ENCODE results near the gene ZNF219. TPM values are rescaled to one million over a fixed set of nuclear protein-coding genes. Genes with fewer than 3 reads are reported as not detected.

The ZNF219 gene
- total and polyA plus RNA-seq, 10 of the 15 experiments (the other 5 are each of a cell fraction or from before 2014, with no cell fraction given): 0.16 to 6.4 (median 1.9) TPM

DNA sequence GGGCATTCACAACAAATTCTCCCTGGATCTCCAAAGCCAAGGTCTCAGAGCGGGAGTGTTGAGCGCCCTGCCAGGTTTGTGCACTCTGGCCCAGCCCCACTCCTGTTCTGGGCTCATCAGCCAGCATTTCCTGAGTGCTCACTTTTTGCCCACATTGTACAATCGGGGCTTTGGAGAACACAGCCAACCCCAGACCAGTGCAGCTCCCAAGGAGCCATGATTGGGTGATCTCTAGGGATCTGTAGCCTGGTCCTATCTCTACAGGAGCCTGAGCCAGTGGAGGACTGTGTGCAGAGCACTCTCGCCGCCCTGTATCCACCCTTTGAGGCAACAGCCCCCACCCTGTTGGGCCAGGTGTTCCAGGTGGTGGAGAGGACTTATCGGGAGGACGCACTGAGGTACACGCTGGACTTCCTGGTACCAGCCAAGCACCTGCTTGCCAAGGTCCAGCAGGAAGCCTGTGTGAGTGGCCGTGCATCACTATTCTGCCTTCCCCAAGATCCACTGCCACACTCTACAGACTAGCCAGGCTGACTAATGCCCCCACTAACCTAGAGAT lies 25.6 kb downstream of the ZNF219 start (continued):
- no peak for TF ChIP-seq RB1 (IDR thresholded peaks at IDR 0.05; ENCODE audit: borderline replicate concordance)

- WGBS (ENCODE audit: insufficient coverage, insufficient replicate concordance, low lambda C conversion rate, missing lambda C conversion rate): 0% methylated on average over 4 of the region's 4 CpGs
- Histone ChIP-seq H3K4me1 (ENCODE audit: control insufficient read depth, insufficient read depth, low read length) (peaks cover 29% of the 10 kb centered on the region), H3K4me3 (peak overlapping the region; percentile 67; the same call in 1 of the 2 replicates), H2AFZ (ENCODE audit: control insufficient read depth, low read depth, low read length) (no peak overlapping the region), H3K36me3 (ENCODE audit: control insufficient read depth in 2 of 2, insufficient read depth in 2 of 2, low read length in 1 of 2) (no peaks in the 10 kb centered on the region), H3K9me3 (replicated peaks; ENCODE audit: control insufficient read depth, insufficient read depth, low read length) (no peaks in the 10 kb centered on the region), H3K79me2 (ENCODE audit: control insufficient read depth, insufficient read depth, low read length) (no peaks in the 10 kb centered on the region), H4K20me1 (ENCODE audit: control insufficient read depth, insufficient read depth) (no peaks in the 10 kb centered on the region), H3K4me2 (ENCODE audit: control insufficient read depth, insufficient read depth) (peak overlapping the region; percentile 67), H3K27me3 (replicated peaks in 1 of 2; ENCODE audit: control insufficient read depth in 2 of 2, insufficient read depth in 2 of 2, low read length in 1 of 2) (peaks cover 9 to 20% of the 10 kb centered on the region in 2 experiments), H3K9ac (ENCODE audit: control insufficient read depth, insufficient read depth, low read length) (no peak overlapping the region), H3K27ac (ENCODE audit: control insufficient read depth, insufficient read depth) (no peak overlapping the region)
- POLR2A ChIA-PET: interaction anchor here (0.6 to 2.6 kb wide), 3 partner anchors 33 to 1720 kb away, joined by 4 to 21 read pairs (median 6); no protein-coding TSS in a partner anchor
- RAD21 ChIA-PET (ENCODE audit: unreplicated experiment): interaction anchor here (0.6 to 3.0 kb wide), 12 partner anchors 17 to 1203 kb away, joined by 3 to 42 read pairs (median 7); no protein-coding TSS in a partner anchor
- FAIRE-seq (peak; percentile 61), DNase-seq (ENCODE audit: low read depth, low spot score) (no peak), ATAC-seq (no peak)
- intact Hi-C loops (cut with micrococcal nuclease; ENCODE audit: unreplicated experiment) (no loop called here), in situ Hi-C loops (cut with MboI) (no loop called here)
- CTCF ChIA-PET: interaction anchor here (1.0 to 5.6 kb wide), 9 partner anchors 8 to 101 kb away, joined by 3 to 100 read pairs (median 16); partner anchors contain the start of gene TMEM253
- BruUV-seq (replicated peaks): no TSS peak
- SMC1A ChIA-PET (ENCODE audit: uncharacterized antibody, unreplicated experiment): interaction anchor here (1.0 to 3.1 kb wide), 6 partner anchors 20 to 57 kb away, joined by 3 to 30 read pairs (median 8); no protein-coding TSS in a partner anchor
- TF ChIP-seq, protein P1, sequence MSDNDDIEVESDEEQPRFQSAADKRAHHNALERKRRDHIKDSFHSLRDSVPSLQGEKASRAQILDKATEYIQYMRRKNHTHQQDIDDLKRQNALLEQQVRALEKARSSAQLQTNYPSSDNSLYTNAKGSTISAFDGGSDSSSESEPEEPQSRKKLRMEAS (IDR thresholded peaks at IDR 0.05; ENCODE audit: low read depth, low read length): no peak
- no peak for TF ChIP-seq NFIC (IDR thresholded peaks at IDR 0.05; ENCODE audit: low read depth, low read length)
- no peak for TF ChIP-seq ATF7 (IDR thresholded peaks at IDR 0.05; ENCODE audit: low read depth)
- no peak for TF ChIP-seq PAX8 (IDR thresholded peaks at IDR 0.05)
- no peak for TF ChIP-seq FOXK2 (IDR thresholded peaks at IDR 0.05)
- no peak for TF ChIP-seq NR2C1 (IDR thresholded peaks at IDR 0.05)
- TF ChIP-seq, protein P2, sequence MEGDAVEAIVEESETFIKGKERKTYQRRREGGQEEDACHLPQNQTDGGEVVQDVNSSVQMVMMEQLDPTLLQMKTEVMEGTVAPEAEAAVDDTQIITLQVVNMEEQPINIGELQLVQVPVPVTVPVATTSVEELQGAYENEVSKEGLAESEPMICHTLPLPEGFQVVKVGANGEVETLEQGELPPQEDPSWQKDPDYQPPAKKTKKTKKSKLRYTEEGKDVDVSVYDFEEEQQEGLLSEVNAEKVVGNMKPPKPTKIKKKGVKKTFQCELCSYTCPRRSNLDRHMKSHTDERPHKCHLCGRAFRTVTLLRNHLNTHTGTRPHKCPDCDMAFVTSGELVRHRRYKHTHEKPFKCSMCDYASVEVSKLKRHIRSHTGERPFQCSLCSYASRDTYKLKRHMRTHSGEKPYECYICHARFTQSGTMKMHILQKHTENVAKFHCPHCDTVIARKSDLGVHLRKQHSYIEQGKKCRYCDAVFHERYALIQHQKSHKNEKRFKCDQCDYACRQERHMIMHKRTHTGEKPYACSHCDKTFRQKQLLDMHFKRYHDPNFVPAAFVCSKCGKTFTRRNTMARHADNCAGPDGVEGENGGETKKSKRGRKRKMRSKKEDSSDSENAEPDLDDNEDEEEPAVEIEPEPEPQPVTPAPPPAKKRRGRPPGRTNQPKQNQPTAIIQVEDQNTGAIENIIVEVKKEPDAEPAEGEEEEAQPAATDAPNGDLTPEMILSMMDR (IDR thresholded peaks at IDR 0.05 in 2 of 3, conservative IDR thresholded peaks at IDR 0.05 in 1 of 3; ENCODE audit: control insufficient read depth in 2 of 3, extremely low read depth in 1 of 3, insufficient read depth in 1 of 3, low read depth in 3 of 3, low read length in 3 of 3): no peak
- no peak for TF ChIP-seq RCOR1 (conservative IDR thresholded peaks at IDR 0.05; ENCODE audit: low read depth, low read length)
- no peak for TF ChIP-seq NRF1 (conservative IDR thresholded peaks at IDR 0.05; ENCODE audit: low read depth, low read length)
- TF ChIP-seq RELA (IDR thresholded peaks at IDR 0.05; ENCODE audit: borderline replicate concordance, partially characterized antibody): no peak
- TF ChIP-seq NBN (IDR thresholded peaks at IDR 0.05): no peak
- TF ChIP-seq, protein P3, sequence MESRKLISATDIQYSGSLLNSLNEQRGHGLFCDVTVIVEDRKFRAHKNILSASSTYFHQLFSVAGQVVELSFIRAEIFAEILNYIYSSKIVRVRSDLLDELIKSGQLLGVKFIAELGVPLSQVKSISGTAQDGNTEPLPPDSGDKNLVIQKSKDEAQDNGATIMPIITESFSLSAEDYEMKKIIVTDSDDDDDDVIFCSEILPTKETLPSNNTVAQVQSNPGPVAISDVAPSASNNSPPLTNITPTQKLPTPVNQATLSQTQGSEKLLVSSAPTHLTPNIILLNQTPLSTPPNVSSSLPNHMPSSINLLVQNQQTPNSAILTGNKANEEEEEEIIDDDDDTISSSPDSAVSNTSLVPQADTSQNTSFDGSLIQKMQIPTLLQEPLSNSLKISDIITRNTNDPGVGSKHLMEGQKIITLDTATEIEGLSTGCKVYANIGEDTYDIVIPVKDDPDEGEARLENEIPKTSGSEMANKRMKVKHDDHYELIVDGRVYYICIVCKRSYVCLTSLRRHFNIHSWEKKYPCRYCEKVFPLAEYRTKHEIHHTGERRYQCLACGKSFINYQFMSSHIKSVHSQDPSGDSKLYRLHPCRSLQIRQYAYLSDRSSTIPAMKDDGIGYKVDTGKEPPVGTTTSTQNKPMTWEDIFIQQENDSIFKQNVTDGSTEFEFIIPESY (IDR thresholded peaks at IDR 0.05): no peak
- TF ChIP-seq E2F4 (IDR thresholded peaks at IDR 0.05; ENCODE audit: low read depth, low read length): no peak
These were observed 26.4 kb downstream of the ZNF219 start for GRCh38 chr14:21072031-21072473.
